Mononuclear cell (primary cell): ENCODE measurements around the gene SP8. TPM values are rescaled to one million over a fixed set of nuclear protein-coding genes. Genes with fewer than 3 reads are reported as not detected.
"Not testable (repeated sequence)": the region's sequence is repeated elsewhere in the genome, so short reads cannot be mapped to it uniquely, and the experiment has no call there.

Experiments used
- H3K27me3 ChIP-seq: 2 replicates; pipeline ENCODE4 v1.6.0; 2011; ENCODE audit warnings: low read length, control low read depth; ENCODE audit not compliant: insufficient read depth
- H3K4me1 ChIP-seq: 2 replicates; pipeline ENCODE4 v1.5.1; 2011; ENCODE audit warnings: mild to moderate bottlenecking, low read length, control low read depth; ENCODE audit not compliant: insufficient read depth
- H3K4me3 ChIP-seq: 2 replicates; pipeline ENCODE4 v1.5.1; 2011; ENCODE audit warnings: mild to moderate bottlenecking, low read length, moderate library complexity
- H3K9me3 ChIP-seq: 2 replicates; pipeline ENCODE4 v1.5.1; 2011; ENCODE audit warnings: low read depth, mild to moderate bottlenecking, control low read depth, low read length
- total RNA-seq: library from RNA; depleted of rRNA; stranded (reverse); fragments of >200 nt; gene quantifications from one replicate; pipeline ENCODE4 v1.2.3, GENCODE V29; 2012

The SP8 gene
- not detected for total RNA-seq

GRCh38 chr7:20786779-20787659 is at the start of gene SP8:
TSS of gene SP8 (minus strand) at chr7:20786886. CDS start at chr7:20786798, 88 bp downstream.
- H3K4me1 ChIP-seq, result peaks cover 37% of the 10 kb centered on the region
- no peak within 1 kb of the TSS for H3K4me3 ChIP-seq
- H3K27me3 ChIP-seq, result peaks cover 94% of the 10 kb centered on the region

GRCh38 chr7:20836424-20836823 is 49.7 kb upstream of the SP8 start:
- not testable (repeated sequence) for H3K4me1 ChIP-seq, H3K4me3 ChIP-seq, H3K9me3 ChIP-seq, H3K27me3 ChIP-seq

More at GRCh38 chr7:20786779-20787659, at the start of gene SP8:
- no peaks in the 10 kb centered on the region for H3K9me3 ChIP-seq

- Histone ChIP-seq H3K9me3 (no peaks in the 10 kb centered on the region), H3K27me3 (no peaks in the 10 kb centered on the region), H3K4me3 (no peak overlapping the region), H3K4me1 (no peaks in the 10 kb centered on the region)
Measured at GRCh38 chr7:20835111-20835750, 48.5 kb upstream of the SP8 start.

- H3K4me1 ChIP-seq, result no peaks in the 10 kb centered on the region
- no peaks in the 10 kb centered on the region for H3K9me3 ChIP-seq
- no peak overlapping the region for H3K4me3 ChIP-seq
- no peaks in the 10 kb centered on the region for H3K27me3 ChIP-seq
Measured at GRCh38 chr7:20834656-20835055, 48.0 kb upstream of the SP8 start.

GRCh38 chr7:20831956-20832355 is 45.3 kb upstream of the SP8 start:
- H3K4me3 ChIP-seq, result no peak overlapping the region
- H3K27me3 ChIP-seq, result no peaks in the 10 kb centered on the region
- H3K9me3 ChIP-seq, result no peaks in the 10 kb centered on the region
- no peaks in the 10 kb centered on the region for H3K4me1 ChIP-seq

- H3K4me3 ChIP-seq, result no peak overlapping the region
- H3K9me3 ChIP-seq, result no peaks in the 10 kb centered on the region
- H3K4me1 ChIP-seq, result no peaks in the 10 kb centered on the region
- no peaks in the 10 kb centered on the region for H3K27me3 ChIP-seq
Measured at GRCh38 chr7:20831451-20831850, 44.8 kb upstream of the SP8 start.

- Histone ChIP-seq H3K9me3 (no peaks in the 10 kb centered on the region), H3K27me3 (no peaks in the 10 kb centered on the region), H3K4me3 (no peak overlapping the region), H3K4me1 (no peaks in the 10 kb centered on the region)
Measured at GRCh38 chr7:20828947-20829346, 42.3 kb upstream of the SP8 start.

GRCh38 chr7:20827172-20827571 is 40.5 kb upstream of the SP8 start:
- H3K9me3 ChIP-seq, result no peaks in the 10 kb centered on the region
- H3K4me3 ChIP-seq, result no peak overlapping the region
- H3K27me3 ChIP-seq, result no peaks in the 10 kb centered on the region
- H3K4me1 ChIP-seq, result no peaks in the 10 kb centered on the region

GRCh38 chr7:20826243-20826642 is 39.6 kb upstream of the SP8 start:
- H3K4me3 ChIP-seq, result no peak overlapping the region
- no peaks in the 10 kb centered on the region for H3K4me1 ChIP-seq
- no peaks in the 10 kb centered on the region for H3K9me3 ChIP-seq
- H3K27me3 ChIP-seq, result no peaks in the 10 kb centered on the region

- no peaks in the 10 kb centered on the region for H3K9me3 ChIP-seq
- H3K27me3 ChIP-seq, result no peaks in the 10 kb centered on the region
- H3K4me3 ChIP-seq, result no peak overlapping the region
- no peaks in the 10 kb centered on the region for H3K4me1 ChIP-seq
Measured at GRCh38 chr7:20825555-20825954, 38.9 kb upstream of the SP8 start.

- H3K9me3 ChIP-seq, H3K27me3 ChIP-seq, H3K4me1 ChIP-seq, H3K4me3 ChIP-seq: not testable (repeated sequence)
Measured at GRCh38 chr7:20821390-20821789, 34.7 kb upstream of the SP8 start.

GRCh38 chr7:20816372-20816959 is 29.8 kb upstream of the SP8 start:
- no peaks in the 10 kb centered on the region for H3K4me1 ChIP-seq
- H3K4me3 ChIP-seq, result no peak overlapping the region
- no peaks in the 10 kb centered on the region for H3K9me3 ChIP-seq
- no peaks in the 10 kb centered on the region for H3K27me3 ChIP-seq

- no peaks in the 10 kb centered on the region for H3K9me3 ChIP-seq
- peaks cover 45% of the 10 kb centered on the region for H3K27me3 ChIP-seq
- H3K4me3 ChIP-seq, result no peak overlapping the region
- H3K4me1 ChIP-seq, result no peaks in the 10 kb centered on the region
Measured at GRCh38 chr7:20804345-20804744, 17.7 kb upstream of the SP8 start.

- no peak overlapping the region for H3K4me3 ChIP-seq
- peaks cover 75% of the 10 kb centered on the region for H3K27me3 ChIP-seq
- H3K4me1 ChIP-seq, result peaks cover 18% of the 10 kb centered on the region
- no peaks in the 10 kb centered on the region for H3K9me3 ChIP-seq
Measured at GRCh38 chr7:20799566-20800366, 13.1 kb upstream of the SP8 start.

GRCh38 chr7:20798694-20799121 is 12.0 kb upstream of the SP8 start:
- peaks cover 78% of the 10 kb centered on the region for H3K27me3 ChIP-seq

More at GRCh38 chr7:20798694-20799121, 12.0 kb upstream of the SP8 start:
- no peaks in the 10 kb centered on the region for H3K9me3 ChIP-seq
- H3K4me3 ChIP-seq, result no peak overlapping the region
- peaks cover 18% of the 10 kb centered on the region for H3K4me1 ChIP-seq
